ENCODE measurements around the gene LSG1. TPM values are rescaled to one million over a fixed set of nuclear protein-coding genes. Genes with fewer than 3 reads are reported as not detected.

Gene LSG1
- total RNA-seq, 1 experiment from 2014 or later: 45.8 TPM

GRCh38 chr3:194688946-194689345 is 17.0 kb upstream of the LSG1 start:
- POLR2A ChIA-PET: interaction anchor here (1.1 kb wide), 1 partner anchor 59 kb away, joined by 3 read pairs; no protein-coding TSS in a partner anchor
- Mint-ChIP-seq H3K27me3 (ENCODE audit: low read depth) (peaks cover 39% of the 10 kb centered on the region), H3K4me3 (peak overlapping the region; percentile 64), H3K9me3 (no peaks in the 10 kb centered on the region), H3K36me3 (no peaks in the 10 kb centered on the region), H3K4me1 (peaks cover 38% of the 10 kb centered on the region), H3K27ac (no peak overlapping the region; the same call in 1 of the 2 replicates)
- no peak for DNase-seq (ENCODE audit: low spot score)
- CTCF ChIA-PET: interaction anchor here (0.6 to 3.6 kb wide), 7 partner anchors 17 to 572 kb away, joined by 3 to 45 read pairs (median 15); partner anchors contain the start of gene LSG1
- TF ChIP-seq TEAD1 (CRISPR knock-in tag; IDR thresholded peaks at IDR 0.05): no peak
- TF ChIP-seq SP1 (CRISPR knock-in tag; conservative IDR thresholded peaks at IDR 0.05): no peak
- TF ChIP-seq OVOL2 (CRISPR knock-in tag; IDR thresholded peaks at IDR 0.05; ENCODE audit: borderline replicate concordance): no peak
- TF ChIP-seq ZNF219 (CRISPR knock-in tag; IDR thresholded peaks at IDR 0.05; ENCODE audit: borderline replicate concordance): no peak
- TF ChIP-seq NR3C1 (CRISPR knock-in tag; conservative IDR thresholded peaks at IDR 0.05; ENCODE audit: low read depth): no peak
- TF ChIP-seq ZNF532 (CRISPR knock-in tag; IDR thresholded peaks at IDR 0.05; ENCODE audit: borderline replicate concordance): no peak
- TF ChIP-seq, protein P1, sequence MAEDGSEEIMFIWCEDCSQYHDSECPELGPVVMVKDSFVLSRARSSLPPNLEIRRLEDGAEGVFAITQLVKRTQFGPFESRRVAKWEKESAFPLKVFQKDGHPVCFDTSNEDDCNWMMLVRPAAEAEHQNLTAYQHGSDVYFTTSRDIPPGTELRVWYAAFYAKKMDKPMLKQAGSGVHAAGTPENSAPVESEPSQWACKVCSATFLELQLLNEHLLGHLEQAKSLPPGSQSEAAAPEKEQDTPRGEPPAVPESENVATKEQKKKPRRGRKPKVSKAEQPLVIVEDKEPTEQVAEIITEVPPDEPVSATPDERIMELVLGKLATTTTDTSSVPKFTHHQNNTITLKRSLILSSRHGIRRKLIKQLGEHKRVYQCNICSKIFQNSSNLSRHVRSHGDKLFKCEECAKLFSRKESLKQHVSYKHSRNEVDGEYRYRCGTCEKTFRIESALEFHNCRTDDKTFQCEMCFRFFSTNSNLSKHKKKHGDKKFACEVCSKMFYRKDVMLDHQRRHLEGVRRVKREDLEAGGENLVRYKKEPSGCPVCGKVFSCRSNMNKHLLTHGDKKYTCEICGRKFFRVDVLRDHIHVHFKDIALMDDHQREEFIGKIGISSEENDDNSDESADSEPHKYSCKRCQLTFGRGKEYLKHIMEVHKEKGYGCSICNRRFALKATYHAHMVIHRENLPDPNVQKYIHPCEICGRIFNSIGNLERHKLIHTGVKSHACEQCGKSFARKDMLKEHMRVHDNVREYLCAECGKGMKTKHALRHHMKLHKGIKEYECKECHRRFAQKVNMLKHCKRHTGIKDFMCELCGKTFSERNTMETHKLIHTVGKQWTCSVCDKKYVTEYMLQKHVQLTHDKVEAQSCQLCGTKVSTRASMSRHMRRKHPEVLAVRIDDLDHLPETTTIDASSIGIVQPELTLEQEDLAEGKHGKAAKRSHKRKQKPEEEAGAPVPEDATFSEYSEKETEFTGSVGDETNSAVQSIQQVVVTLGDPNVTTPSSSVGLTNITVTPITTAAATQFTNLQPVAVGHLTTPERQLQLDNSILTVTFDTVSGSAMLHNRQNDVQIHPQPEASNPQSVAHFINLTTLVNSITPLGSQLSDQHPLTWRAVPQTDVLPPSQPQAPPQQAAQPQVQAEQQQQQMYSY (CRISPR knock-in tag; IDR thresholded peaks at IDR 0.05): no peak
- no peak for TF ChIP-seq ZNF416 (CRISPR knock-in tag; IDR thresholded peaks at IDR 0.05)
- TF ChIP-seq, protein P2, sequence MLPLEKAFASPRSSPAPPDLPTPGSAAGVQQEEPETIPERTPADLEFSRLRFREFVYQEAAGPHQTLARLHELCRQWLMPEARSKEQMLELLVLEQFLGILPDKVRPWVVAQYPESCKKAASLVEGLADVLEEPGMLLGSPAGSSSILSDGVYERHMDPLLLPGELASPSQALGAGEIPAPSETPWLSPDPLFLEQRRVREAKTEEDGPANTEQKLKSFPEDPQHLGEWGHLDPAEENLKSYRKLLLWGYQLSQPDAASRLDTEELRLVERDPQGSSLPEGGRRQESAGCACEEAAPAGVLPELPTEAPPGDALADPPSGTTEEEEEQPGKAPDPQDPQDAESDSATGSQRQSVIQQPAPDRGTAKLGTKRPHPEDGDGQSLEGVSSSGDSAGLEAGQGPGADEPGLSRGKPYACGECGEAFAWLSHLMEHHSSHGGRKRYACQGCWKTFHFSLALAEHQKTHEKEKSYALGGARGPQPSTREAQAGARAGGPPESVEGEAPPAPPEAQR (CRISPR knock-in tag; IDR thresholded peaks at IDR 0.05): no peak
- TF ChIP-seq, protein P3, sequence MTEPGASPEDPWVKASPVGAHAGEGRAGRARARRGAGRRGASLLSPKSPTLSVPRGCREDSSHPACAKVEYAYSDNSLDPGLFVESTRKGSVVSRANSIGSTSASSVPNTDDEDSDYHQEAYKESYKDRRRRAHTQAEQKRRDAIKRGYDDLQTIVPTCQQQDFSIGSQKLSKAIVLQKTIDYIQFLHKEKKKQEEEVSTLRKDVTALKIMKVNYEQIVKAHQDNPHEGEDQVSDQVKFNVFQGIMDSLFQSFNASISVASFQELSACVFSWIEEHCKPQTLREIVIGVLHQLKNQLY (CRISPR knock-in tag; IDR thresholded peaks at IDR 0.05): no peak
- no peak for TF ChIP-seq FOXP1 (CRISPR knock-in tag; IDR thresholded peaks at IDR 0.05; ENCODE audit: borderline replicate concordance)
- TF ChIP-seq ZNF232 (CRISPR knock-in tag; IDR thresholded peaks at IDR 0.05): no peak
- TF ChIP-seq, protein P4, sequence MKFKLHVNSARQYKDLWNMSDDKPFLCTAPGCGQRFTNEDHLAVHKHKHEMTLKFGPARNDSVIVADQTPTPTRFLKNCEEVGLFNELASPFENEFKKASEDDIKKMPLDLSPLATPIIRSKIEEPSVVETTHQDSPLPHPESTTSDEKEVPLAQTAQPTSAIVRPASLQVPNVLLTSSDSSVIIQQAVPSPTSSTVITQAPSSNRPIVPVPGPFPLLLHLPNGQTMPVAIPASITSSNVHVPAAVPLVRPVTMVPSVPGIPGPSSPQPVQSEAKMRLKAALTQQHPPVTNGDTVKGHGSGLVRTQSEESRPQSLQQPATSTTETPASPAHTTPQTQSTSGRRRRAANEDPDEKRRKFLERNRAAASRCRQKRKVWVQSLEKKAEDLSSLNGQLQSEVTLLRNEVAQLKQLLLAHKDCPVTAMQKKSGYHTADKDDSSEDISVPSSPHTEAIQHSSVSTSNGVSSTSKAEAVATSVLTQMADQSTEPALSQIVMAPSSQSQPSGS (CRISPR knock-in tag; IDR thresholded peaks at IDR 0.05; ENCODE audit: borderline replicate concordance, low read depth): no peak
- no peak for ATAC-seq
